22Rv1 (cell line): Measurements from ENCODE around the gene TMTC3.

Source experiments
- ZFX ChIP-seq: fragments of 450-650 bp; IDR thresholded peaks from 2 replicates; pipeline ENCODE4 v1.6.1; 2017; ENCODE audit warnings: antibody characterized with exemption, borderline replicate concordance
- TF ChIP-seq, protein P1 (sequence below): fragments of 450-650 bp; IDR thresholded peaks from 2 replicates; pipeline ENCODE4 v1.5.1; 2017; ENCODE audit warnings: mild to moderate bottlenecking

DNA sequence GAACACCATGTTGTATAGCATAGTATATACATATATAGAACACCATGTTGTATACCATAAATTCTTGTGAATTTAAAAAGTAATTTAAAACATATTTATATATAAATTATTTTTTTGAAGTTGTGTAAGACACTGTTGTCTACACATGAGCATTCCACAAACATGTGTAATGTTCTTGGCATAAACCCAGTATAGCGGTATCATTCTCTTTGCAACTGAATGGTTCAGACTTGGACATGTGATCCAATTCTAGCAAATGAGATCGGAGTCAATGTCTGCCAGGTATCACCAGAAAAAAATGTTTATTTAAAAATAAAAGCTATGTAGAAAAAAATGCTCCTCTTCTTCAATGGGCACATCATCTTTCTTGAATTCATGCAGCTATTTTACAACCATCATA lies 34.1 kb upstream of the TMTC3 start:
- TF ChIP-seq ZFX, result no peak
- TF ChIP-seq, protein P1, sequence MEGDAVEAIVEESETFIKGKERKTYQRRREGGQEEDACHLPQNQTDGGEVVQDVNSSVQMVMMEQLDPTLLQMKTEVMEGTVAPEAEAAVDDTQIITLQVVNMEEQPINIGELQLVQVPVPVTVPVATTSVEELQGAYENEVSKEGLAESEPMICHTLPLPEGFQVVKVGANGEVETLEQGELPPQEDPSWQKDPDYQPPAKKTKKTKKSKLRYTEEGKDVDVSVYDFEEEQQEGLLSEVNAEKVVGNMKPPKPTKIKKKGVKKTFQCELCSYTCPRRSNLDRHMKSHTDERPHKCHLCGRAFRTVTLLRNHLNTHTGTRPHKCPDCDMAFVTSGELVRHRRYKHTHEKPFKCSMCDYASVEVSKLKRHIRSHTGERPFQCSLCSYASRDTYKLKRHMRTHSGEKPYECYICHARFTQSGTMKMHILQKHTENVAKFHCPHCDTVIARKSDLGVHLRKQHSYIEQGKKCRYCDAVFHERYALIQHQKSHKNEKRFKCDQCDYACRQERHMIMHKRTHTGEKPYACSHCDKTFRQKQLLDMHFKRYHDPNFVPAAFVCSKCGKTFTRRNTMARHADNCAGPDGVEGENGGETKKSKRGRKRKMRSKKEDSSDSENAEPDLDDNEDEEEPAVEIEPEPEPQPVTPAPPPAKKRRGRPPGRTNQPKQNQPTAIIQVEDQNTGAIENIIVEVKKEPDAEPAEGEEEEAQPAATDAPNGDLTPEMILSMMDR, result no peak
